ENCODE measurements around the gene TTC28.

DNA sequence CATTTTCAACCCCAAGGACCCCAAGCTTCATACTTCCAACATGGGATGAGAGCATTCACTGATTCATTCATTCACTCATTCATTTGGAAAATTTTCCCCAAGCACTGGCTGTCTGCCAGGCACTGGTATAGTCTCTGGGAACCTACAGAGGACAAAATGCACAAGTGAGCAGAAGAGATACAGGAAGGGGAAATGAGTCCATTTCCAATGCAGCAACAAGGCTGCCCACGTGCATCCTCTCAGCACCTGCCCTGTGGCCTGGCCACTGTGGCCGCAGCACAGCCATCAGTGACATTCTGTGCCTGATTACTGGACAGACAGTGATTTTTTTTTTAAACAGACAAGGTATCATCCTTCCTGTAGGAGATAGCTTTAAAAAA lies 664.6 kb downstream of the TTC28 start:
- no peak for TF ChIP-seq POLR2A (IDR thresholded peaks at IDR 0.05)
- TF ChIP-seq, protein P1, sequence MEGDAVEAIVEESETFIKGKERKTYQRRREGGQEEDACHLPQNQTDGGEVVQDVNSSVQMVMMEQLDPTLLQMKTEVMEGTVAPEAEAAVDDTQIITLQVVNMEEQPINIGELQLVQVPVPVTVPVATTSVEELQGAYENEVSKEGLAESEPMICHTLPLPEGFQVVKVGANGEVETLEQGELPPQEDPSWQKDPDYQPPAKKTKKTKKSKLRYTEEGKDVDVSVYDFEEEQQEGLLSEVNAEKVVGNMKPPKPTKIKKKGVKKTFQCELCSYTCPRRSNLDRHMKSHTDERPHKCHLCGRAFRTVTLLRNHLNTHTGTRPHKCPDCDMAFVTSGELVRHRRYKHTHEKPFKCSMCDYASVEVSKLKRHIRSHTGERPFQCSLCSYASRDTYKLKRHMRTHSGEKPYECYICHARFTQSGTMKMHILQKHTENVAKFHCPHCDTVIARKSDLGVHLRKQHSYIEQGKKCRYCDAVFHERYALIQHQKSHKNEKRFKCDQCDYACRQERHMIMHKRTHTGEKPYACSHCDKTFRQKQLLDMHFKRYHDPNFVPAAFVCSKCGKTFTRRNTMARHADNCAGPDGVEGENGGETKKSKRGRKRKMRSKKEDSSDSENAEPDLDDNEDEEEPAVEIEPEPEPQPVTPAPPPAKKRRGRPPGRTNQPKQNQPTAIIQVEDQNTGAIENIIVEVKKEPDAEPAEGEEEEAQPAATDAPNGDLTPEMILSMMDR (IDR thresholded peaks at IDR 0.05), result no peak
- TF ChIP-seq POLR2AphosphoS5 (IDR thresholded peaks at IDR 0.05), result no peak
- TF ChIP-seq EP300 (IDR thresholded peaks at IDR 0.05), result no peak

Measured in sigmoid colon (tissue), 4 donors.